Liver (tissue), 3 donors: ENCODE results near the gene STK32C.

Experiments used
- CTCF ChIP-seq: fragments of 150-350 bp; IDR thresholded peaks from 2 replicates; pipeline ENCODE4 v1.5.1; 2017; ENCODE audit warnings: improper control_type of control experiment, low read depth, low read length; ENCODE audit not compliant: missing input control
- REST ChIP-seq: IDR thresholded peaks from 2 replicates; pipeline ENCODE4 v1.6.1; 2016; ENCODE audit warnings: antibody characterized with exemption, mild to moderate bottlenecking
- RXRA ChIP-seq, 2 donors: IDR thresholded peaks; 2 replicates each; pipeline ENCODE4 v1.6.1; 2017 to 2018; ENCODE audit warnings: antibody characterized with exemption in 2 of 2, mild to moderate bottlenecking in 1 of 2
- TAF1 ChIP-seq: conservative IDR thresholded peaks from 2 replicates; pipeline ENCODE4 v1.6.1; 2016; ENCODE audit warnings: antibody characterized with exemption, mild to moderate bottlenecking
- ZBTB33 ChIP-seq: IDR thresholded peaks from 2 replicates; pipeline ENCODE4 v1.6.1; 2016; ENCODE audit warnings: antibody characterized with exemption
- donor health status: healthy.
- donor health status: healthy.

GRCh38 chr10:132333386-132333785, 25.6 kb upstream of the STK32C start:
- no peak for TF ChIP-seq CTCF
- TF ChIP-seq REST: no peak
- no peak for TF ChIP-seq RXRA (IDR thresholded peaks at IDR 0.05)
- TF ChIP-seq TAF1: no peak
- TF ChIP-seq ZBTB33: no peak
